Peyer's patch (tissue), 4 donors: ENCODE measurements around the gene EEF2K. TPM values are rescaled to one million over a fixed set of nuclear protein-coding genes. Genes with fewer than 3 reads are reported as not detected.
A peak's percentile ranks its signal among the peaks of the same experiment; 100 is the strongest.

Source experiments
- DNase-seq, 3 donors: peaks; one replicate each; pipeline ENCODE4 v3.0.0-alpha.2; 2017 to 2019
- H3K27ac ChIP-seq, 4 donors: fragments of 200-600 bp; sonication (generic); one replicate each; pipeline ENCODE4 v1.5.1; 2016 to 2019
- H3K27me3 ChIP-seq, 2 donors: fragments of 200-600 bp; sonication (generic); one replicate each; pipeline ENCODE4 v1.5.1; 2019
- H3K36me3 ChIP-seq, 3 donors: fragments of 200-600 bp; sonication (generic); one replicate each; pipeline ENCODE4 v1.5.1; 2016 to 2019
- H3K4me1 ChIP-seq, 4 donors: fragments of 200-600 bp; sonication (generic); one replicate each; pipeline ENCODE4 v1.5.1; 2016 to 2019
- H3K4me3 ChIP-seq, 4 donors: fragments of 200-600 bp; sonication (generic); 1 replicate in 3 of 4; 2 replicates in 1 of 4; pipeline ENCODE4 v1.5.1; 2016 to 2019; ENCODE audit warnings: mild to moderate bottlenecking in 1 of 4
- H3K9me3 ChIP-seq, 4 donors: fragments of 200-600 bp; sonication (generic); one replicate each; pipeline ENCODE4 v1.5.1; 2016 to 2019; ENCODE audit warnings: mild to moderate bottlenecking in 1 of 4
- CTCF ChIP-seq, 6 experiments: fragments of 450-650 bp in 4 of 6; fragments of 200-600 bp in 2 of 6; sonication (generic) in 1 of 6; IDR thresholded peaks; one replicate each; pipeline ENCODE4 v1.5.1; 2017 to 2019; ENCODE audit warnings: antibody characterized with exemption in 6 of 6, mild to moderate bottlenecking in 3 of 6, moderate library complexity in 1 of 6
- POLR2A ChIP-seq, 2 donors: fragments of 450-650 bp; IDR thresholded peaks; one replicate each; pipeline ENCODE4 v1.5.1; 2017; ENCODE audit warnings: antibody characterized with exemption in 2 of 2, mild to moderate bottlenecking in 2 of 2, moderate library complexity in 2 of 2
- total RNA-seq, 4 donors: library from RNA; depleted of rRNA; stranded (reverse); fragments of >200 nt; gene quantifications; one replicate each; pipeline ENCODE4 v1.1.0, GENCODE V29; 2016

EEF2K gene
- total RNA-seq, 4 donors from 2014 or later = 26.9 to 46.4 (median 36.1) TPM

GRCh38 chr16:22296225-22297113, 90.4 kb downstream of the EEF2K start:
- no peak for TF ChIP-seq POLR2A (IDR thresholded peaks at IDR 0.05)
- TF ChIP-seq CTCF (IDR thresholded peaks at IDR 0.05) = no peak
- Histone ChIP-seq H3K9me3 (no peaks in the 10 kb centered on the region), H3K27ac (peak overlapping the region in 3 of 4 donors; percentile 20 to 94 (median 39)), H3K4me1 (peaks cover 0 to 15% (median 0%) of the 10 kb centered on the region in 4 donors), H3K27me3 (no peaks in the 10 kb centered on the region), H3K4me3 (peak overlapping the region; percentile 68 to 85 (median 82)), H3K36me3 (no peaks in the 10 kb centered on the region)
- DNase-seq = no peak

GRCh38 chr16:22297114-22297870, 91.2 kb downstream of the EEF2K start, which contains the start of gene POLR3E:
TSS of gene POLR3E (plus strand) at chr16:22297409. CDS start at chr16:22302969, 5,560 bp downstream.
- DNase-seq = peak; percentile 99 to 100 (median 100)
- TF ChIP-seq CTCF (IDR thresholded peaks at IDR 0.05) (peak; percentile 93 to 100 (median 99)), POLR2A (IDR thresholded peaks at IDR 0.05) (peak; percentile 27 to 36)
- H3K36me3 ChIP-seq = no peaks in the 10 kb centered on the region
- peaks cover 0 to 15% (median 0%) of the 10 kb centered on the region in 4 donors for H3K4me1 ChIP-seq
- H3K27me3 ChIP-seq = no peaks in the 10 kb centered on the region
- peak within 1 kb of the TSS; percentile 68 to 85 (median 82) for H3K4me3 ChIP-seq
- no peaks in the 10 kb centered on the region for H3K9me3 ChIP-seq
- H3K27ac ChIP-seq = peak within 1 kb of the TSS; percentile 94 to 97 (median 94)

GRCh38 chr16:22297871-22298733, 92.0 kb downstream of the EEF2K start:
- TF ChIP-seq POLR2A (IDR thresholded peaks at IDR 0.05) (no peak), CTCF (IDR thresholded peaks at IDR 0.05) (no peak)
- peak overlapping the region; percentile 68 to 85 (median 82) for H3K4me3 ChIP-seq
- H3K9me3 ChIP-seq = no peaks in the 10 kb centered on the region
- H3K27me3 ChIP-seq = no peaks in the 10 kb centered on the region
- H3K4me1 ChIP-seq = peaks cover 0 to 15% (median 0%) of the 10 kb centered on the region in 4 donors
- peaks cover 0 to 4% (median 0%) of the 10 kb centered on the region in 3 donors for H3K36me3 ChIP-seq
- peak in 2 of 3 donors; percentile 38 to 67 for DNase-seq
- H3K27ac ChIP-seq = peak overlapping the region; percentile 94 to 97 (median 94)

GRCh38 chr16:22299036-22299435, 93.0 kb downstream of the EEF2K start:
- Histone ChIP-seq H3K36me3 (peaks cover 0 to 11% (median 0%) of the 10 kb centered on the region in 3 donors), H3K4me1 (peaks cover 0 to 15% (median 0%) of the 10 kb centered on the region in 4 donors), H3K9me3 (no peaks in the 10 kb centered on the region), H3K27me3 (no peaks in the 10 kb centered on the region), H3K27ac (peak overlapping the region in 2 of 4 donors; percentile 94 to 97), H3K4me3 (no peak overlapping the region)
- TF ChIP-seq POLR2A (IDR thresholded peaks at IDR 0.05) (no peak), CTCF (IDR thresholded peaks at IDR 0.05) (no peak)
- no peak for DNase-seq
